ENCODE data around the gene TDRD15.

GRCh38 chr2:21123473-21124393 is at the start of gene TDRD15:
- TF ChIP-seq POLR2A (IDR thresholded peaks at IDR 0.05), result no peak
- TF ChIP-seq CTCF (IDR thresholded peaks at IDR 0.05), result no peak
